Effector memory CD8-positive, alpha-beta T cell (primary cell): ENCODE results near the gene FBRSL1.
A peak's percentile ranks its signal among the peaks of the same experiment; 100 is the strongest.

ENCODE experiments used
- ATAC-seq: fragments of 150-1000 bp; cut with Tn5 transposase; replicated peaks from 2 replicates; pipeline ENCODE4 v1.10.0; 2021; ENCODE audit warnings: mild to moderate bottlenecking, moderate library complexity
- DNase-seq, 3 experiments: peaks; one replicate each; pipeline ENCODE4 v3.0.0; 2021
- H3K27ac Mint-ChIP-seq, 2 donors: one replicate each; pipeline ENCODE4 v1.8.0; 2022; ENCODE audit warnings: mild to moderate bottlenecking in 2 of 2, mixed read lengths in 2 of 2, moderate library complexity in 2 of 2
- H3K27me3 Mint-ChIP-seq, 2 donors: one replicate each; pipeline ENCODE4 v1.8.0; 2022; ENCODE audit warnings: mixed read lengths in 2 of 2
- H3K36me3 Mint-ChIP-seq: one replicate; pipeline ENCODE4 v1.8.0; 2022; ENCODE audit warnings: mild to moderate bottlenecking, moderate library complexity, mixed read lengths; ENCODE audit not compliant: insufficient read depth
- H3K4me1 Mint-ChIP-seq, 2 donors: one replicate each; pipeline ENCODE4 v1.8.0; 2022; ENCODE audit warnings: low read depth in 2 of 2, mixed read lengths in 2 of 2
- H3K4me3 Mint-ChIP-seq, 2 donors: one replicate each; pipeline ENCODE4 v1.8.0; 2022; ENCODE audit warnings: mild to moderate bottlenecking in 2 of 2, mixed read lengths in 2 of 2, moderate library complexity in 2 of 2
- H3K9me3 Mint-ChIP-seq, 2 donors: one replicate each; pipeline ENCODE4 v1.8.0; 2022; ENCODE audit warnings: mixed read lengths in 2 of 2

FBRSL1 gene

DNA sequence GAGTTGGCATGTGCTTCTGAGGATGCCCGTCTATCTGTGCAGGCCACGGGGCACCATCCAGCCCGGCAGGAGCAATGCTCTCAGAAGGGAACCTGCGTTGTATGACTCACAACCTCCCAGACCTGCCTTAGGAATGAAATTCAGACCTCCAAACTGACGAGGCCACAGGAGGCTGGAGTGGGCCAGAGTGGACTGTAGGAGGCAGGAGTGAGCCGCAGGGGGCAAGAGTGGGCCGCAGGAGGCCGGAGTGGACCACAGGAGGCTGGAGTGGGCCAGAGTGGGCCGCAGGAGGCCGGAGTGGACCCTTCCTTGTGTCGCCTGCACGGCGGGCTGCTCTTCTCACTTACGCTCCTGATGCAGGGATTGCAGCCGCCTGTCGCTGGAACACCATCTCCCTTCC lies 11.1 kb upstream of the FBRSL1 start:
- no peaks in the 10 kb centered on the region for H3K9me3 Mint-ChIP-seq
- H3K4me1 Mint-ChIP-seq, result peaks cover 22 to 26% of the 10 kb centered on the region in 2 donors
- peaks cover 28% of the 10 kb centered on the region for H3K36me3 Mint-ChIP-seq
- H3K27me3 Mint-ChIP-seq, result peaks cover 0 to 9% of the 10 kb centered on the region in 2 donors
- DNase-seq (no peak), ATAC-seq (no peak)
- peak overlapping the region in 1 of 2 donors; percentile 72 for H3K27ac Mint-ChIP-seq
- H3K4me3 Mint-ChIP-seq, result no peak overlapping the region

- H3K27ac Mint-ChIP-seq, result no peak overlapping the region
- no peak for ATAC-seq
These were observed 10.7 kb upstream of the FBRSL1 start for GRCh38 chr12:132479291-132479690.

GRCh38 chr12:132479938-132480622 lies 9.9 kb upstream of the FBRSL1 start:
- Mint-ChIP-seq H3K36me3 (peaks cover 24% of the 10 kb centered on the region), H3K27ac (peak overlapping the region in 1 of 2 donors; percentile 38), H3K4me1 (peaks cover 22 to 26% of the 10 kb centered on the region in 2 donors), H3K9me3 (no peaks in the 10 kb centered on the region), H3K4me3 (no peak overlapping the region), H3K27me3 (peaks cover 0 to 9% of the 10 kb centered on the region in 2 donors)
- DNase-seq (no peak), ATAC-seq (no peak)

More at GRCh38 chr12:132479291-132479690, 10.7 kb upstream of the FBRSL1 start:
- Mint-ChIP-seq H3K9me3 (no peaks in the 10 kb centered on the region), H3K4me1 (peaks cover 22 to 26% of the 10 kb centered on the region in 2 donors), H3K4me3 (no peak overlapping the region), H3K27me3 (peaks cover 0 to 9% of the 10 kb centered on the region in 2 donors), H3K36me3 (peaks cover 25% of the 10 kb centered on the region)
- DNase-seq, result no peak

DNA sequence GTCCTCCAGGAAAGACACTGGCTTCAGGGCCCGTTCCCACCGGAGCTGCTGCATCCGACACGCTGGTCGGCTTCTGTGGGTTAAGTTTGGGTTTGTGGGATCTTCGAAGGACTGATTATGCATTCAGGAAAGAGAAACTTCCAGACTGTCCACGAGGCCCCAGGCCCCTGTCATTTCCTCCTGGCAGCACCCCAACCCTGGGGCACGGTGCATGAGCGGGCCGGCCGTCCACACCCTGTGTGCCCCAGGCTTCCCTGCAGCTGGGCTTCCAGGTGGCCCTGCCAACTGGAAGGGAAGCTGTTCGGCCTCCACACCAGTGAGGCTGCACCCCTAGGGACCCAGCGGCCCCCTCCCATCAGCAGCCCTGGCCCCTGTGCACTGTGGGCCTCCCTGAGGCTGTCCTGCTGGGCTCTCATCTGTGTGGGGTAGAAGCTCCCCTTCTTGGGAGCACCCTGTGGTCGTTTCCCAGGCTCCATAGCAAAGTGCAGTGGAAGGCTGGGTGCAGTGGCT lies 9.3 kb upstream of the FBRSL1 start:
- no peaks in the 10 kb centered on the region for H3K9me3 Mint-ChIP-seq
- DNase-seq (no peak), ATAC-seq (no peak)
- H3K36me3 Mint-ChIP-seq, result peaks cover 19% of the 10 kb centered on the region
- H3K4me1 Mint-ChIP-seq, result peaks cover 24 to 27% of the 10 kb centered on the region in 2 donors
- peaks cover 0 to 9% of the 10 kb centered on the region in 2 donors for H3K27me3 Mint-ChIP-seq
- peak overlapping the region in 1 of 2 donors; percentile 38 for H3K27ac Mint-ChIP-seq
- H3K4me3 Mint-ChIP-seq, result no peak overlapping the region

DNA sequence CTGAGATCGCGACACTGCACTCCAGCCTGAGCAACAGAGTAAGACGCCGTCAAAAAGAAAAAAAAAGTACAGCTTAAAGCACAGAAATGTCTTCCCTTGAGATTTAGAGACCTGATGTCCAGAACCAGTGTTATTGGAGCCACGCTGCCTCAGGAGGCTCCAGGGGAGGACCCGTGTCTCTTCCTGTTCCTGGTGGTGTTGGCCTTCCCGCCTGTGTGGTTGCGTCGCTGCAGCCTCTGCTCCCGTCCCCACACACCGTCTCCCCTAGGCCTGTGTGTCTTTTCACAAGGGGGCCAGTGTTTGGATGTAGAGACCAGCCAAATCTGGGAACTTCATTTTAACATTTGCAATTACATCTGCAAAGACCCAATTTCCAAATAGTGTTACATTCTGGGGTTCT lies 8.6 kb upstream of the FBRSL1 start:
- Mint-ChIP-seq H3K9me3 (no peaks in the 10 kb centered on the region), H3K27ac (no peak overlapping the region), H3K4me3 (no peak overlapping the region), H3K27me3 (peaks cover 0 to 9% of the 10 kb centered on the region in 2 donors), H3K36me3 (peaks cover 12% of the 10 kb centered on the region), H3K4me1 (peaks cover 26% of the 10 kb centered on the region in 2 donors)
- ATAC-seq (no peak), DNase-seq (no peak)

- Mint-ChIP-seq H3K36me3 (peaks cover 5% of the 10 kb centered on the region), H3K27me3 (peaks cover 0 to 9% of the 10 kb centered on the region in 2 donors), H3K4me3 (no peak overlapping the region), H3K4me1 (peaks cover 21 to 23% of the 10 kb centered on the region in 2 donors), H3K9me3 (no peaks in the 10 kb centered on the region), H3K27ac (no peak overlapping the region)
- peak; percentile 63 for ATAC-seq
- DNase-seq, result no peak
These were observed 7.9 kb upstream of the FBRSL1 start for GRCh38 chr12:132481771-132482745.

GRCh38 chr12:132482771-132483170 lies 7.2 kb upstream of the FBRSL1 start:
- peaks cover 22 to 26% of the 10 kb centered on the region in 2 donors for H3K4me1 Mint-ChIP-seq
- H3K36me3 Mint-ChIP-seq, result peaks cover under 1% of the 10 kb centered on the region
- no peak overlapping the region for H3K4me3 Mint-ChIP-seq
- no peaks in the 10 kb centered on the region for H3K9me3 Mint-ChIP-seq
- DNase-seq, result no peak
- no peak overlapping the region for H3K27ac Mint-ChIP-seq
- H3K27me3 Mint-ChIP-seq, result peaks cover 0 to 9% of the 10 kb centered on the region in 2 donors
- ATAC-seq, result no peak

DNA sequence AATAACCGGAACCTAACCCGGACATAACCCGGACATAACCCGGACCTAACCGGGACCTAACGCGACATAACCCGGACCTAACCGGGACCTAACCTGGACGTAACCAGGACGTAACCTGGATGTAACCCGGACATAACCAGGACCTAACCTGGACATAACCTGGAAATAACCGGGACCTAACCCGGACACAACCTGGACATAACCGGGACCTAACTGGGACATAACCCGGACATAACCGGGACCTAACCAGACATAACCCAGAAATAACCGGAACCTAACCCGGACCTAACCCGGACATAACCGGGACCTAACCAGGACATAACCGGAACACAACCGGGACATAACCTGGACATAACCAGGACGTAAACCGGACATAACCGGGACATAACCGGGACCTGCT lies 6.7 kb upstream of the FBRSL1 start:
- DNase-seq (no peak), ATAC-seq (no peak)
- peaks cover 5% of the 10 kb centered on the region for H3K36me3 Mint-ChIP-seq
- peaks cover 26 to 30% of the 10 kb centered on the region in 2 donors for H3K4me1 Mint-ChIP-seq
- no peak overlapping the region for H3K27ac Mint-ChIP-seq
- H3K4me3 Mint-ChIP-seq, result no peak overlapping the region
- peaks cover 0 to 9% of the 10 kb centered on the region in 2 donors for H3K27me3 Mint-ChIP-seq
- no peaks in the 10 kb centered on the region for H3K9me3 Mint-ChIP-seq

DNA sequence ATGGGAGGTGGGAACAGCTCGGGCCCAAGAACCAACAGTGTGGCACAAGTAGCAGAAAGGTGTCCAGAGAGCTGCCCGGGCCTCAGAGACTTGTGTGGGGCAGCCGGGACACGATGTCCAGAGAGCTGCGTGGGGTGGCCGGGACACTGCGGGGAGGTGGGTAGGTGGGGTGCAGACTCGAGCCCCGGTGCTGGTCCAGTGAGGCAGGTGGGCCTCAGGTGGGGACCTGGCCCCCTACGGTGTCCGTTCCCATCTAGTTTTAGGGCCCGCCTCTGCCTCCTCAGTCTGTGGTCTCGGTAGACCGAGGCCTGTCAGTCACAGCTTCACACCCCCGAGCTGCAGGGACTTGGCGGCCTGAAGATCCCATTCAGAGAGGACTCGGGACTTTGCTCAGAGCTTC lies 6.3 kb upstream of the FBRSL1 start:
- no peaks in the 10 kb centered on the region for H3K9me3 Mint-ChIP-seq
- no peak overlapping the region for H3K27ac Mint-ChIP-seq
- no peak for DNase-seq
- peaks cover 0 to 9% of the 10 kb centered on the region in 2 donors for H3K27me3 Mint-ChIP-seq
- peaks cover 6% of the 10 kb centered on the region for H3K36me3 Mint-ChIP-seq
- ATAC-seq, result no peak
- no peak overlapping the region for H3K4me3 Mint-ChIP-seq
- peaks cover 29 to 34% of the 10 kb centered on the region in 2 donors for H3K4me1 Mint-ChIP-seq

DNA sequence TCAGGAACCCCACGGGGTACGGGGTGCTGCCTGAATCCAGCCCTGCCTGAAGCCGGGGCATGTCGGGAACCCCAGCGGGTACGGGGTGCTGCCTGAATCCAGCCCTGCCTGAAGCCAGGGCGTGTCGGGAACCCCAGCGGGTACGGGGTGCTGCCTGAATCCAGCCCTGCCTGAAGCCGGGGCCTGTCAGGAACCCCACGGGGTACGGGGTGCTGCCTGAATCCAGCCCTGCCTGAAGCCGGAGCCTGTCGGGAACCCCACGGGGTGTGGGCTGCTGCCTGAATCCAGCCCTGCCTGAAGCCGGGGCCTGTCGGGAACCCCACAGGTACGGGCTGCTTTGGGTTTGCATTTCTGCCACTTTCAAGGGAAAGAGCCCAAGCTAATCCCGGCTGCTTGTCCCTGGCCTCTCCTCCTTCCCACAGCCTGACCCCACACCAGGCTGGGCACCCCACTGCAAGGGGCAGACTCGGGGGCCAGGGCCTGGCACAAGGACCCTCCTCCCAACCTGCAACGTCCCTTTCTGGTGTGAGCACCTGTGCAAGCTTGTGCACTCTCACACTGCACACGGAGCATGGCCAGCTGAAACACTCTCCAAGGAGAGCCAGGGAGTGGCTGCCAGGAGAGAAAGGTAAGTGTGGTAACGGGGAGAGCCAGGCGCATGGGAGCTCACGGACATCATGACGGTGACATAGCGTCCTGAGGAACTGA lies 5.6 kb upstream of the FBRSL1 start:
- H3K27ac Mint-ChIP-seq, result no peak overlapping the region
- H3K4me3 Mint-ChIP-seq, result no peak overlapping the region
- DNase-seq (no peak), ATAC-seq (no peak)
- H3K27me3 Mint-ChIP-seq, result peaks cover 0 to 5% of the 10 kb centered on the region in 2 donors
- peaks cover 34 to 35% of the 10 kb centered on the region in 2 donors for H3K4me1 Mint-ChIP-seq
- peaks cover 6% of the 10 kb centered on the region for H3K36me3 Mint-ChIP-seq
- no peaks in the 10 kb centered on the region for H3K9me3 Mint-ChIP-seq

DNA sequence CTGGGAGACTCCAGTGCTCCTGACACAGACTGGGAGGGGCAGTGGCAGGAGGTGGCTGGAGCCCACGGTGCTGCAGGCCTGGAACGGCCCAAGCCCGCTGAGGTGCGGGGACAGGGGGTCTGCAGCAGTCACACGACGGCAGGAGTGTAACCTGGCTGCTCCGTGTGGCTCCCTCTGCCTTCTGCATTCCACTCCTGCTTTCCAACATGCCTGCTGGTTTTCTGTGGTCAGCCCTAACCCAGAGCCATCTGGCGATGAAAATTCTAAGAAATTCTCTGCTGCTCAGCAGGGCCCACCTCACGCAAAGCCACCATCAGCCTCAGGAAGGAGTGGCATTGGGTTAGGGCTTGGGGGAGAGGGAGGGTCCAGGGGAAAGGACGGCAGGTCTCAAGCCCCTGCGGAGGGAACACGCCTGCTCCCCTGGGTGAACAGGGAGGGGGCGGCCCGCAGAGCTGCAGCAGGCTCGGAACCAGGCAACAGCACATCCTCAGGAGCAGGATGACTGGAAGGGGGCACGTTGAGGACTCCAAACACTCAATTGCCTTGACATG lies 5.0 kb upstream of the FBRSL1 start:
- Mint-ChIP-seq H3K4me1 (peaks cover 32 to 33% of the 10 kb centered on the region in 2 donors), H3K36me3 (peaks cover 6% of the 10 kb centered on the region), H3K27me3 (no peaks in the 10 kb centered on the region), H3K4me3 (no peak overlapping the region), H3K9me3 (no peaks in the 10 kb centered on the region), H3K27ac (no peak overlapping the region)
- DNase-seq (no peak), ATAC-seq (no peak)

DNA sequence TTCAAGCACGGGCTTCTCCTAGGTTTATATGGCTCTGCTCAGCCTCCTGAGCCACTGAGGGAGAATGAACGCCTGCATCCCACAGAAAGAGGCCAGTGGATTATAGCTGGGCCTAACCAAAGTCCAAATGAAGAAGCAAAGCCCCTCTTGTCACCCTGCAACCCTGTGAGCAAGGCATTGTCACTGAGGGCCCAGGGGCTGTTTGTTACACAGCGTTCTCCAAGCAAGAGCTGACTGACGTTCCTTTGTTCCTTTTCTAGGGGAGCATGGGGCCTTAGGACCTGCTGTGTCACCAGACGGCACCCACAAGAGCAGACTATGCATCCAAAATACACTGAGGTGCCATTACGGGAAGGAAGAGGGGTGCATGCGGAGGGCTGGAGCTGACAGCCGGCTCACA lies 4.3 kb upstream of the FBRSL1 start:
- Mint-ChIP-seq H3K9me3 (no peaks in the 10 kb centered on the region), H3K4me3 (peak overlapping the region in 1 of 2 donors; percentile 39), H3K27ac (peak overlapping the region; percentile 42 to 89), H3K27me3 (no peaks in the 10 kb centered on the region), H3K4me1 (peaks cover 32 to 33% of the 10 kb centered on the region in 2 donors), H3K36me3 (peaks cover 6% of the 10 kb centered on the region)
- DNase-seq (no peak), ATAC-seq (no peak)

GRCh38 chr12:132486168-132486567 lies 3.8 kb upstream of the FBRSL1 start:
- Mint-ChIP-seq H3K27ac (peak overlapping the region; percentile 42 to 89), H3K4me1 (peaks cover 35% of the 10 kb centered on the region in 2 donors), H3K36me3 (peaks cover 8% of the 10 kb centered on the region), H3K27me3 (no peaks in the 10 kb centered on the region), H3K4me3 (peak overlapping the region; percentile 29 to 39), H3K9me3 (no peaks in the 10 kb centered on the region)
- DNase-seq, result no peak
- ATAC-seq, result no peak
